Ovary (tissue), 3 donors: ENCODE data around the gene AP1S1.

ENCODE experiments used
- EP300 ChIP-seq: sonication (generic); formaldehyde crosslinking; IDR thresholded peaks from one replicate; pipeline ENCODE4 v1.6.1; 2017; ENCODE audit warnings: antibody characterized with exemption
- POLR2A ChIP-seq: fragments of 450-650 bp; IDR thresholded peaks from one replicate; pipeline ENCODE4 v1.6.1; 2017; ENCODE audit warnings: antibody characterized with exemption, mild to moderate bottlenecking, moderate library complexity
- TF ChIP-seq, protein P1 (sequence below), 3 donors: fragments of 450-650 bp in 2 of 3; fragments of 200-600 bp in 1 of 3; IDR thresholded peaks; one replicate each; pipeline versions ENCODE4 v1.5.1 to v1.8.0; 2016 to 2022; ENCODE audit warnings: antibody characterized with exemption in 3 of 3, mild to moderate bottlenecking in 1 of 3
- donor health status: DM: no; HTN: no; CAD: no.

DNA sequence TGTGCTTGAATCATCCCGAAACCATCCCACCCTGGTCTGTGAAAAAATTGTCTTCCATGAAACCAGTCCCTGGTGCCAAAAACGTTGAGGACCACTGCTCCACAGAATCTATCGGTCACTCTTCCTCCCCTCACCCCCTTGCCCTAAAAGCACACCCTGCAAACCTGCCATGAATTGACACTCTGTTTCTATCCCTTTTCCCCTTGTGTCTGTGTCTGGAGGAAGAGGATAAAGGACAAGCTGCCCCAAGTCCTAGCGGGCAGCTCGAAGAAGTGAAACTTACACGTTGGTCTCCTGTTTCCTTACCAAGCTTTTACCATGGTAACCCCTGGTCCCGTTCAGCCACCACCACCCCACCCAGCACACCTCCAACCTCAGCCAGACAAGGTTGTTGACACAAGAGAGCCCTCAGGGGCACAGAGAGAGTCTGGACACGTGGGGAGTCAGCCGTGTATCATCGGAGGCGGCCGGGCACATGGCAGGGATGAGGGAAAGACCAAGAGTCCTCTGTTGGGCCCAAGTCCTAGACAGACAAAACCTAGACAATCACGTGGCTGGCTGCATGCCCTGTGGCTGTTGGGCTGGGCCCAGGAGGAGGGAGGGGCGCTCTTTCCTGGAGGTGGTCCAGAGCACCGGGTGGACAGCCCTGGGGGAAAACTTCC, 28.2 kb upstream of the AP1S1 start:
- TF ChIP-seq EP300 (no peak), POLR2A (no peak)
- TF ChIP-seq, protein P1, sequence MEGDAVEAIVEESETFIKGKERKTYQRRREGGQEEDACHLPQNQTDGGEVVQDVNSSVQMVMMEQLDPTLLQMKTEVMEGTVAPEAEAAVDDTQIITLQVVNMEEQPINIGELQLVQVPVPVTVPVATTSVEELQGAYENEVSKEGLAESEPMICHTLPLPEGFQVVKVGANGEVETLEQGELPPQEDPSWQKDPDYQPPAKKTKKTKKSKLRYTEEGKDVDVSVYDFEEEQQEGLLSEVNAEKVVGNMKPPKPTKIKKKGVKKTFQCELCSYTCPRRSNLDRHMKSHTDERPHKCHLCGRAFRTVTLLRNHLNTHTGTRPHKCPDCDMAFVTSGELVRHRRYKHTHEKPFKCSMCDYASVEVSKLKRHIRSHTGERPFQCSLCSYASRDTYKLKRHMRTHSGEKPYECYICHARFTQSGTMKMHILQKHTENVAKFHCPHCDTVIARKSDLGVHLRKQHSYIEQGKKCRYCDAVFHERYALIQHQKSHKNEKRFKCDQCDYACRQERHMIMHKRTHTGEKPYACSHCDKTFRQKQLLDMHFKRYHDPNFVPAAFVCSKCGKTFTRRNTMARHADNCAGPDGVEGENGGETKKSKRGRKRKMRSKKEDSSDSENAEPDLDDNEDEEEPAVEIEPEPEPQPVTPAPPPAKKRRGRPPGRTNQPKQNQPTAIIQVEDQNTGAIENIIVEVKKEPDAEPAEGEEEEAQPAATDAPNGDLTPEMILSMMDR (IDR thresholded peaks at IDR 0.05), result peak in 1 of 3 donors; percentile 20
